AML-193 (cell line): Measurements from ENCODE around the gene ATG4C.

Experiments
- DNase-seq, 2 experiments: peaks; one replicate each; lab custom pipeline; 2025; lab: John Stamatoyannopoulos, UW

Gene ATG4C

DNA sequence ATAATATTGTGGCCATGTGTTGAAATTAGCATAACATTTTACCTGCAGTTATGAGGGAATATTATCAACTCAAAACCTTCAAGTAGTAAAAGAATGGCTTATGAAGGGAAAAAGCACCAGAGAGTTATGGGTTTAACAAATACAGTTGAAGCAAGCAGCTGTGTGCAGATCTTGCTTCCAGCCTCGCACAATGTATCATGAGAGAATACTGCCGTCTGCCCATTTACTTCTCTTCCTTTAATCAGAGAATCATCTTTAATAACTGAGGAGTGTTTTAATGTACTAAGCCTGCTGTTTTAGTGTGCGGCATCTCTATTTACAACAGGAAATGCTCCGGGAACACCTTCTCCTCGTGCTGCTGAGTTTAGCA, 120.9 kb downstream of the ATG4C start:
- no peak for DNase-seq

DNA sequence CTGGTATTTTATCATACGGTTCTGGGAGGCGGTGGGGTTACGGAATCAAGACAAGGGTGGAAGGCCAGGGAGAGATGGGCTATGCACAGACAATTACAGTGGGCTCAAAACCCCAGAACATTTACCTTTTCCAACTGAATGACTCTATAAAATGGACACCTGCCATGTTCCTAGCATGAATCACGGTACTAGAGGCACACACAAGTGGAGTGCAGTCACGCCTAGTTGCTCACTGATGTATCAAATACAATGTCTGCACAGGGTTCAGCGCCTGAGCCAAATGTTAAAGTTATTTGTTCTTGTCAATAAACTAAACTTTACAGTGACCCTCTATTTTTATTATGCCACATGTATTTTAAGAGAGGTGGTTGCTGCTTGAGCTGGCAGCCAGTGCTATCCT, 121.4 kb downstream of the ATG4C start:
- DNase-seq = no peak

DNA sequence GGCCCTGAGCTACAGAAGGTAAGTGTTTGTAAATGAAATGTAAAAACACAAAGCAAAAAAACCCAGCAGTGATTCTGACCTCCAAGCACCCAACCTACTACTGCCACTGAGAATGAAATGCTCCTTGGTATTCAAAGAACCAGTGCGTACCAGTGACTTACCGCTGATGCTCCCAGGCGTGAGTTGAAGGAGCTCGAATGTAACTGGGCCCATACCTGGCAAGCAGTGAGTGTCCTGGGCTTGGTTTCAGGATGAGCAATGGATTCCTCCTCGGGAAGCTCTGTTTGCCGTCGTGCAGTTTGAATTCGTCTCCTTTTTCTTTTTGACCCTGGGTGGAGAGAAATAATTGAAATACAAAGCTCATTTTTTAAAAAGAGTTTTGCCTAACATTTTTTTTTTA, 121.9 kb downstream of the ATG4C start:
- no peak for DNase-seq

DNA sequence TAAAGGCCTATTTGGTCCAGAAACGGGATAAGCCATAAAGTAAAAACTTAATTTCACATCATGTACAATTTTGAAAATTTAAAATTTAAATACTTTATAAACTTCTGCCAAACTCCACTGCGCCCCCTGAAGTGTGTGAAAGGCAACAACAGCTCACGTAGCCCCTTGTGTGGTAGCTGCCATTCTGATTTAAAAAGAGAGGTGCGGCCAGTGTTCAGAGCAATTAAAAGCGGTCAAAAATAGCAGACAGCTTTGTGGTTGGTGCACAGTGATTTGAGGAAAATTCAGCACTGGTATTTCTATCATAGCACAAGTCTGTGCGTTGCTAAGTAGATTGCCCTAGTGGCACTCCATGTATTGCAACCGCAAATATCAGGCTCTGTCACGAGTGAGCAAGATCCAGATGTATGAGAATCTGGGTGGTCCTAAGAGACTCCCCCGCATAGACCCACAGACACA, 122.5 kb downstream of the ATG4C start:
- DNase-seq = peak in 1 of 2 experiments; percentile 6

DNA sequence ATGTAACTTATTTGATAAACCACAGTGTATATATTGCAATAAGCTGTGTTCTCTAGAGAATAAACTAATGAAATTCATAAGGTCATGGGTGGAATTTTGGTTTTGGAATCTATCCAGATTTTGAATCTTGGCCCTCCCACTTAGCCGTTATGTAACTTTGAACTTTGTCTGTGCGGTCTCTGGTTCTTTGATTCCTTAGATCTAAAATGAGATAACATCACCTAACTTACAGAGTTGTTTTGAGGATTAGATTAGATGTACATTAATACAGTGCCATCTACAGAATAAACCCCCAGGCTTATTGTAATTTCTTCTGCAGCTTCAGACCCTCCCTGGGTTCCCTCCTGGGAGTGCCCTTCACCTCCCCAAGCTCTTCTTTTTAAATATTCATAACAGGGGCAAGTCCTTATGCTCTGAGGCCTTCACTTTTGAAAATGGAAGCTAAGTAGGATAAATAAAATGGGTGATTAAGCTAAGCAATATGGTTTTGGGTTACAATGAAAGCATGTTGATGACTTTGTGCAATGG, 124.3 kb downstream of the ATG4C start:
- no peak for DNase-seq

DNA sequence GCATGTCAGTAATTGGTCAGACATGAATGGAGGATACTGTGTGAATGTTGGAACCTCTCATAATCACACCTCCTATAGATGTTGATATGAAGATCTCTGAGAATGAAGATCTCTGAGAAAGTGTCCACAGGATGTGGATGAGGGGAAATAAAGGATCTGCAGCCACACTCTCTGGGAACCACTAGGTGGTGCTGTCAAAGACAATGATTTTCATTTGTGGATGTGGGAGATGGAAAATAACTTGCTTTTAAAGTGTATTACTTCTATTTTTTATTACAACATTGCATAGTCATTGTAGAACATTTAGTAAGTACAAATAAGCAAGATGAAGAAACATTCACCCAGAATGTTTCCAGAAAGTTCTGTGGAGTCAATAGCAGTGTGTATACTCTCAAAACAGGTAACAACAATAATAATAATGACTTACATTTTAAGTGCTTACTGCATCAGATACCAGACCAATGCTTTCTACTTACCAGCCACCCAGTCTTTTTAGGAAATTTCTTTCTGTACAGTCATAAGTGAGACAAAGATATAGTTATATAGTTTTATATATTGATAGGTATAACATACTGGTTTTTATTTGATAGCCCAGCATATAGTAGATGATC, 128.2 kb downstream of the ATG4C start:
- DNase-seq = peak; percentile 14 to 25
